GM12865 (cell line): ENCODE data around the gene GLCE.

Source experiments
- DNase-seq: peaks from one replicate; pipeline ENCODE4 v3.0.0; 2010; ENCODE audit warnings: low read depth
- H3K4me3 ChIP-seq: 2 replicates; pipeline ENCODE4 v1.5.1; 2011; ENCODE audit warnings: mild to moderate bottlenecking, low read depth, low read length, control low read depth
- TF ChIP-seq, protein P1 (sequence below): IDR thresholded peaks from 2 replicates; pipeline ENCODE4 v1.5.1; 2011; ENCODE audit warnings: low read length, control low read depth, low read depth, inconsistent platforms; ENCODE audit not compliant: insufficient read depth; ENCODE audit errors: missing control alignments

Gene GLCE

DNA sequence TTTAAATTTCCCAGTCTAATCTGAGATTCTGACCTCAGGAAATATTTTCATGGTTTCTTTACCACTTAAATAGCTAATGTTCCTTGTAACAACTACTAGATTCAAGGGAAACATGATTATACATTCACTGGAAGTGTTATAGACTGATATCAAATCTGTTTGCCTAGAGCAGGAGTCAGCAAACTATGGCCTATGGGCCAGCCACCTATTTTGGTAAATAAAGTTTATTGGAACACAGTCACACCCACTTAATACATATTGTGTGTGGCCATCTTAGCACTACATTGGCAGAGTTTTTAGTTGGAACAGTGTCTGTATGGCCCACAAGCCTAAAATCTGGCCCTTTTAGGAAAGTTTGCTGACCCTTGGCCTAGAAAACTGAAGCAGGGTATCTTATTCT lies 50.1 kb downstream of the GLCE start:
- no peak for DNase-seq
- H3K4me3 ChIP-seq: no peak overlapping the region
- TF ChIP-seq, protein P1, sequence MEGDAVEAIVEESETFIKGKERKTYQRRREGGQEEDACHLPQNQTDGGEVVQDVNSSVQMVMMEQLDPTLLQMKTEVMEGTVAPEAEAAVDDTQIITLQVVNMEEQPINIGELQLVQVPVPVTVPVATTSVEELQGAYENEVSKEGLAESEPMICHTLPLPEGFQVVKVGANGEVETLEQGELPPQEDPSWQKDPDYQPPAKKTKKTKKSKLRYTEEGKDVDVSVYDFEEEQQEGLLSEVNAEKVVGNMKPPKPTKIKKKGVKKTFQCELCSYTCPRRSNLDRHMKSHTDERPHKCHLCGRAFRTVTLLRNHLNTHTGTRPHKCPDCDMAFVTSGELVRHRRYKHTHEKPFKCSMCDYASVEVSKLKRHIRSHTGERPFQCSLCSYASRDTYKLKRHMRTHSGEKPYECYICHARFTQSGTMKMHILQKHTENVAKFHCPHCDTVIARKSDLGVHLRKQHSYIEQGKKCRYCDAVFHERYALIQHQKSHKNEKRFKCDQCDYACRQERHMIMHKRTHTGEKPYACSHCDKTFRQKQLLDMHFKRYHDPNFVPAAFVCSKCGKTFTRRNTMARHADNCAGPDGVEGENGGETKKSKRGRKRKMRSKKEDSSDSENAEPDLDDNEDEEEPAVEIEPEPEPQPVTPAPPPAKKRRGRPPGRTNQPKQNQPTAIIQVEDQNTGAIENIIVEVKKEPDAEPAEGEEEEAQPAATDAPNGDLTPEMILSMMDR: no peak

DNA sequence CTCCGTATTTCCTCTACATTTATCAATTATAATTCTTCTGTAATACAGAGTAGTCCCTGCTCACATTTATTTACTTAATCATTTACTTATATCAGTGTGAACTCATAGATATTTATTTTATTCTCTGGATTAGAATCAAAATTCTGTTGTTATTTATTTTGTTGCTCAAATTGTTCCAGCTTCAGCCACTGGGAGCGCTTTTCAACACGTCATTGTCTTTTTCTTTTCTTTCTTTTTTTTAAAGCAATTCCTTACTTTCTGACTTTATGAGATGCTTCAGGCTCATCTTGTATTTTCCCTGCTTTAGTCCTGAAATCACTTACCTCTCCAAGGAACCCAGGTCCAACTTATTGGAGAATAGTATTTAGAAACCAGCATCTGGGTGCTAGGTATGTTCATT lies 53.4 kb downstream of the GLCE start:
- no peak for DNase-seq
- TF ChIP-seq, protein P1: no peak
- H3K4me3 ChIP-seq: no peak overlapping the region

DNA sequence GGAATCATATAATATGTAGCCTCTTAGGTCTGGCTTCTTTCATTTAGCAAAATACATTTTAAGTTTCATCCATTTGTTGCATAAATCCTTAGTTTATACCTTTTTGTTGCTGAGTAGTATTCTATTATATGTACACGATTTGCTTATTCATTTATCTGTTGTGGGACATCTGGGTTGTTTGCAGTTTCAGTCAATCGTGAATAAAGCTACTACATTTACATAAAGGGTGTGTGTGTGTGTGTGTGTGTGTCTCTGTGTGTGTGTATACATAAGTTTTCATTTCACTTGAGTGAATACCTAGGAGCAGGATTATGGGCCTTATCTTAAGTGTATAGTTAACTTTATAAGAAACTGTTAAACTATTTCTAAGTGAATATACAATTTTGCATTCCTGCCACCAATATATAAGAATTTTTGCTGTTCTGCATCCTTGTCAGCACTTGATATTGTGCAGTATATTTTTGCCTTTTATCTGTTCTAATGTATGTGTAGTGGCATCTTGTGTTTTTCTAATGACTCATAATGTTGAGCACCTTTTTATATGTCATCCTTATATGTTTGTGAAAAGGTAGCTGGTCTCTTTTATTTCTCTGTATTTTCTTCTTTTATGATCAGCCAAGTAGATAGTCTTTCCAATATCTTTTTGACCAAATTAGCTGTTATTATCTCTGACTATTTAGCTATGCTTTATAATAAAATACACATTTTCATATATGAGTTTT lies 55.0 kb downstream of the GLCE start:
- no peak overlapping the region for H3K4me3 ChIP-seq
- TF ChIP-seq, protein P1: no peak
- DNase-seq: peak; percentile 1

DNA sequence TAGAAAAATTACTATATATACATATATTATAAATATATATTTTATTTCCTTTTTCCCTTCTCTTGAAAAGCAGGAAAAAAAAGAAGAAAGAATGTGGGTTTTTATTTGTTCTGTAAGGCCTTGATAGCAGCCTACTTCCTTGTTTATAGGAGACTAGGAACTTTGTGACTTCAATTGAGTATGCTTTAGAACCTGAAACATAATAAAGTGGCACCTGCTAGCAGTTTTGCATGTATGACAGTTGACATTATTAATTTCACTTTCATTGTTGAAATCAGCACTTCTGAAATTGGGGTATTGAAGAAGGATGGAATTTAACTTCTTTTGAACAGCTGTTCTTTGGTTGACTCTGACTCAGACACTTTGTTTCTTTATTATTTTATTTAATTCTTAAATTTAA lies 56.9 kb downstream of the GLCE start:
- TF ChIP-seq, protein P1: no peak
- DNase-seq: peak; percentile 24
- no peak overlapping the region for H3K4me3 ChIP-seq

DNA sequence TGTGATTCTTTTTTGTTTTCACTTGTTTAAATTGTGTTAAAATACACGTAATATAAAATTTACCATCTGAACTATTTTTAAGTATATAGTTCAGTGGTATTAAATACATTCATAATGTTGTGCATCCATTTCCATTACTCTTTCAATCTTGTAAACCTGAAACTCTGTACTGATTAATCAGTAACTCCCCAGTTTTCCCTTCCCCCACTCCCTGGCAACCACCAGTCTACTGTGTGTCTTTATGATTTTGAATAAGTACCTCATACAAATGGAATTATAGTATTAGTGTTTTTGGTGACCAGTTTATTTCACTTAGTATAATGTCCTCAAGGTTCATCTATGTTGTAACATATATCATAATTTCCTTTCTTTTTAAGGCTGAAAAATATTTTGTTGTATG lies 59.3 kb downstream of the GLCE start:
- DNase-seq: no peak
- no peak overlapping the region for H3K4me3 ChIP-seq
- TF ChIP-seq, protein P1: no peak

DNA sequence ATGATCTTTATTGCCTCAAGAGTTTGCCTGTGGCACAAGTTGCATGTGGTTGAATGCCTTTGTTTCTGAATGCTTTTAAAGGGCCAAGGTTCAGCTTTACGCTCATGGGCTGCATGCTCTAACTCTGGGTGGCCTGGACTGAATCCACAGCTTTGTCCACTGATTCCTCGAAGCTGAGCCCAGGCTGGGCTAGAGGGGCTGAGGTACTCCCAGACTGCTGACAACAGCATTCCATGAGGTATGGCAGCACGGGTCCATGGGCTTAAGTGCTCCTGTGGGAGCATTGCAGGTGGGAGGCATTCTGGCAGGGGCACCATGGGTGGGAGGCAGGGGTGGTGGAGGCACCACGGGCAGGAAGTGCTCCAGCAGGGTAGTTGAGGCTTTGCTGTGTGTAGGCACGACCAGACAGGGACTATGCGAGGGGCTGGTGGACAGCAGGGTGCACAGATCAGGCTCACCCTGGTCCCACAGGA lies 61.6 kb downstream of the GLCE start:
- TF ChIP-seq, protein P1: no peak
- DNase-seq: no peak
- H3K4me3 ChIP-seq: no peak overlapping the region

DNA sequence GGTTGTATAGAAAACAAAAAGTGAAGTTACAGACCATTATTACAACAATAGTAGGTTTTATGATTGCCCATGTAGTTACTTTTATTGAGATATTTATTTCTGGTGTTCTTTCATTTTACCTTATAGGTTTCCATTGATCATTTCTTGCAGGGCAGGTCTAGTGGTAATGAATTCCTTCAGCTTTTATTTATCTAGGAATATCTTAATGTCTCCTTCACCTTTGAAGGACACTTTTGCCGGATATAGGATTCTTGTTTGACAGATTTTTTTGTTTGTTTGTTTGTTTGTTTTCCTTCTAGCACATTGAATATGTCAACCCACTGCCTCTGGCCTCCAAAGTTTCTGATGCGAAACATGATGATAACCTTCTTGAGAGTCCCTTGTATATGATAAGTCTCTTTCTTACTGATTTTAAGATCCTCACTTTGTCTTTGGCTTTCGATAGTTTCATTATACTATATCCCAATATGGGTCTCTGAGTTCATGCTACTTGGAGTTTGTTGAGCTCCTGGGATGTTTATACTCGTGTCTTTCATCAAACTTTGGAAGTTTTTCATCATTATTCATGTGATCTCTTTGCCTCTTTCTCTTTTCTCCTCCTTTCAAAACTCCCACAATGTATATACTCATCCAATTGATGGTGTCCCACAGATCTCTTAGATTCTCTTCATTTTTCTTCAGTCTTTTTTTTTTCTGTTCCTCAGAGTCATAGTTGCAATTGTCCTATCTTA lies 62.8 kb downstream of the GLCE start:
- TF ChIP-seq, protein P1: no peak
- no peak overlapping the region for H3K4me3 ChIP-seq
- no peak for DNase-seq
